ENCODE data around the gene GRIFIN.

GRCh38 chr7:2425749-2426148, 50.4 kb downstream of the GRIFIN start:
- TF ChIP-seq EZH2 (IDR thresholded peaks at IDR 0.05; ENCODE audit: borderline replicate concordance) = no peak
- TF ChIP-seq CTCF (IDR thresholded peaks at IDR 0.05; ENCODE audit: poor library complexity) = no peak
- no peak for TF ChIP-seq EZH2phosphoT487 (IDR thresholded peaks at IDR 0.05; ENCODE audit: low read depth, severe bottlenecking, unreplicated experiment)

All from hepatocyte (in vitro differentiated cells).